ENCODE measurements around the gene CEL.
"Not testable (repeated sequence)": the region's sequence is repeated elsewhere in the genome, so short reads cannot be mapped to it uniquely, and the experiment has no call there.

Gene CEL

GRCh38 chr9:133067813-133068212 lies 6.0 kb downstream of the CEL start:
- no peak for TF ChIP-seq CTCF (IDR thresholded peaks at IDR 0.05; ENCODE audit: insufficient read depth, low read depth, low read length, missing control alignments)
- no peak overlapping the region for H3K4me3 ChIP-seq (ENCODE audit: low read depth, low read length)
- no peak for DNase-seq (ENCODE audit: low read depth)

- H3K4me3 ChIP-seq (ENCODE audit: low read depth, low read length); DNase-seq (ENCODE audit: low read depth): not testable (repeated sequence)
These were observed 6.7 kb downstream of the CEL start for GRCh38 chr9:133068431-133068830.

DNA sequence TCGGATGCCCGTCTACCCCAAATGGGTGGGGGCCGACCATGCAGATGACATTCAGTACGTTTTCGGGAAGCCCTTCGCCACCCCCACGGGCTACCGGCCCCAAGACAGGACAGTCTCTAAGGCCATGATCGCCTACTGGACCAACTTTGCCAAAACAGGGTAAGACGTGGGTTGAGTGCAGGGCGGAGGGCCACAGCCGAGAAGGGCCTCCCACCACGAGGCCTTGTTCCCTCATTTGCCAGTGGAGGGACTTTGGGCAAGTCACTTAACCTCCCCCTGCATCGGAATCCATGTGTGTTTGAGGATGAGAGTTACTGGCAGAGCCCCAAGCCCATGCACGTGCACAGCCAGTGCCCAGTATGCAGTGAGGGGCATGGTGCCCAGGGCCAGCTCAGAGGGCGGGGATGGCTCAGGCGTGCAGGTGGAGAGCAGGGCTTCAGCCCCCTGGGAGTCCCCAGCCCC lies 8.8 kb downstream of the CEL start:
- DNase-seq (ENCODE audit: low read depth); H3K4me3 ChIP-seq (ENCODE audit: low read depth, low read length): not testable (repeated sequence)

DNA sequence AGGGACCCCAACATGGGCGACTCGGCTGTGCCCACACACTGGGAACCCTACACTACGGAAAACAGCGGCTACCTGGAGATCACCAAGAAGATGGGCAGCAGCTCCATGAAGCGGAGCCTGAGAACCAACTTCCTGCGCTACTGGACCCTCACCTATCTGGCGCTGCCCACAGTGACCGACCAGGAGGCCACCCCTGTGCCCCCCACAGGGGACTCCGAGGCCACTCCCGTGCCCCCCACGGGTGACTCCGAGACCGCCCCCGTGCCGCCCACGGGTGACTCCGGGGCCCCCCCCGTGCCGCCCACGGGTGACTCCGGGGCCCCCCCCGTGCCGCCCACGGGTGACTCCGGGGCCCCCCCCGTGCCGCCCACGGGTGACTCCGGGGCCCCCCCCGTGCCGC lies 9.2 kb downstream of the CEL start:
- DNase-seq (ENCODE audit: low read depth); H3K4me3 ChIP-seq (ENCODE audit: low read depth, low read length): not testable (repeated sequence)

DNA sequence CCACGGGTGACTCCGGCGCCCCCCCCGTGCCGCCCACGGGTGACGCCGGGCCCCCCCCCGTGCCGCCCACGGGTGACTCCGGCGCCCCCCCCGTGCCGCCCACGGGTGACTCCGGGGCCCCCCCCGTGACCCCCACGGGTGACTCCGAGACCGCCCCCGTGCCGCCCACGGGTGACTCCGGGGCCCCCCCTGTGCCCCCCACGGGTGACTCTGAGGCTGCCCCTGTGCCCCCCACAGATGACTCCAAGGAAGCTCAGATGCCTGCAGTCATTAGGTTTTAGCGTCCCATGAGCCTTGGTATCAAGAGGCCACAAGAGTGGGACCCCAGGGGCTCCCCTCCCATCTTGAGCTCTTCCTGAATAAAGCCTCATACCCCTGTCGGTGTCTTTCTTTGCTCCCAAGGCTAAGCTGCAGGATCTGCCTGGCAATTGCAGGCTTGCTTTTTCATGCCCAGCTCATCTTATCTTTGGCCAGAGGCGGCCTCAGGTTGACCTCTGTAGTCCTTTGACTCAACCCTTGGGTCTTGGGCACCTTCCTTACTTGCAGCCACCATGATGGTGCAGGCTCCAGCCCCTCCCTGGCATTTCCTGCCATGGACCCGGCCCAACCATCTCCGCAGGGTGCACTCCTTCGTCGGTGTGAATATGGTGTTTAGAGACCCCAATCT lies 9.8 kb downstream of the CEL start:
- TF ChIP-seq CTCF (IDR thresholded peaks at IDR 0.05; ENCODE audit: insufficient read depth, low read depth, low read length, missing control alignments): no peak
- no peak for DNase-seq (ENCODE audit: low read depth)
- no peak overlapping the region for H3K4me3 ChIP-seq (ENCODE audit: low read depth, low read length)

GRCh38 chr9:133072210-133072609 lies 10.4 kb downstream of the CEL start:
- not testable (repeated sequence) for DNase-seq (ENCODE audit: low read depth); H3K4me3 ChIP-seq (ENCODE audit: low read depth, low read length)

DNA sequence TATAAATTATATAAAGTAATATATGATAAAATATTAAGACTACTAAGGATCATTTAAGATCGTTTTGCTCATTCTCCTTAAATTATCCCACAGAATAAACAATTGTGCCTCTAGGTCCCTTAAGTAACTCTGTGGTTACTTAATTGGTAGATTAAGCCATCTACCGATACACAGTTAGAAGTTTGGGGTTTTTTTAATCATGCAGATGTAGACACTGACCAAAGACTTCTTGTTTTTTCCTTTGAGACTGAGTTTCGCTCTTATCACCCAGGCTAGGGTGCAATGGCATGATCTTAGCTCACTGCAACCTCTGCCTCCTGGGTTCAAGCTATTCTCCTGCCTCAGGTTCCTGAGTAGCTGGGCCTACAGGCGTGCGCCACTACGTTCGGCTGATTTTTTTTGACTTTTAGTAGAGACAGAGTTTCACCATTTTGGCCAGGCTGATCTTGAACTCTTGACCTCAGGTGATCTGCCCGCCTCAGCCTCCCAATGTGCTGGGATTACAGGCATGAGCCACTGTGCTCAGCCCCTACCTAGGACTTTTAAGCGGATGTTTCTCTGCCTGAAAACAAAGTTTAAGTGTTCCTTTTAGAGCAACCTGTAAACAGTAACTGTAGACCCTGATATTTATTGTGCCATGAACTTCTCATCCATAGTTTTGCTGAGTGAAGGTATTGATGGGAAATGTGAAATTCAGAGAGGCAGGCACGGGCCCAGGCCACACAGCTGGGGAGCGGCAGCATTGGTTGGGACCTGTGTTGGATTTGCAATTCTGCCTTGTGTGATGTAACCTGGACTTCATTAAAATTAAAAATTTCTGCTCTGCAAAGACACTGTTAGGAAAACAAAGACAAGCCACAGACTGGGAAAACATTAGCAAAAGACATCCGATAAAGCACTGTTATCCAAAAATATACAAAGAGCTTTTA lies 11.6 kb downstream of the CEL start:
- no peak for TF ChIP-seq CTCF (IDR thresholded peaks at IDR 0.05; ENCODE audit: insufficient read depth, low read depth, low read length, missing control alignments)
- no peak for DNase-seq (ENCODE audit: low read depth)

DNA sequence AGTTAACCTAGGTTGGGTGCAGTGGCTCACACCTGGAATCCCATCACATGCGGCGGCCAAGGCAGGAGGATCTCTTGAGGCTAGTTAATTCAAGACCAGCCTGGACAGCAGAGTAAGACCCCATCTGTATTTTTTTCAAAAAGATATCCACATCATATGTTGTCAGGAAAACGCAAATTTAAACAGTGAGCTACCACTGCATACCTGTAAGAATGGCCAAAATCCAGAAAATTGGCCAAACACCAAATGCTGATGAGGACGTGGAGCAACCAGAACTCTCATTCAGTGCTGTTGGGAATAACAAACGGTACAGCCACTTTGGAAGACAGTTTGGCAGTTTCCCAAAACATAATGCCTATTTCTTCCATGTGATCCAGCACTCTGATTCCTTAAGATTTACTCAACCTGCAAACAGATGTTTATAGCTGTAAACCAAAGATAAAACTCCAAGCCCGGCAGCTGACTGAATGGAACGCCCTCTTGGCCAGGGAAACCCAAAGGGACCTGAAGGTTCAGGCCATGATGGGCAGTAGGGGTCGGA lies 12.4 kb downstream of the CEL start:
- TF ChIP-seq CTCF (IDR thresholded peaks at IDR 0.05; ENCODE audit: insufficient read depth, low read depth, low read length, missing control alignments): no peak
- no peak overlapping the region for H3K4me3 ChIP-seq (ENCODE audit: low read depth, low read length)
- DNase-seq (ENCODE audit: low read depth): no peak

More for the DNA sequence above, 11.6 kb downstream of the CEL start:
- no peak overlapping the region for H3K4me3 ChIP-seq (ENCODE audit: low read depth, low read length)

Measured in GM12865 (cell line).